Nephron progenitor cell (in vitro differentiated cells): ENCODE results near the gene UROC1.

ENCODE experiments used
- DNase-seq: peaks from one replicate; pipeline ENCODE4 v3.0.0; 2021
- H3K27ac Mint-ChIP-seq: 2 replicates; pipeline ENCODE4 v1.8.0; 2021; ENCODE audit warnings: mild to moderate bottlenecking, moderate library complexity, mixed read lengths
- H3K27me3 Mint-ChIP-seq: 2 replicates; pipeline ENCODE4 v1.8.0; 2021; ENCODE audit warnings: mild to moderate bottlenecking, low read depth, mixed read lengths; ENCODE audit not compliant: poor library complexity
- H3K36me3 Mint-ChIP-seq: 2 replicates; pipeline ENCODE4 v1.8.0; 2021; ENCODE audit warnings: low read depth, mixed read lengths
- H3K4me1 Mint-ChIP-seq: 2 replicates; pipeline ENCODE4 v1.8.0; 2021; ENCODE audit warnings: mixed read lengths
- H3K4me3 Mint-ChIP-seq: 2 replicates; pipeline ENCODE4 v1.8.0; 2021; ENCODE audit warnings: mild to moderate bottlenecking, moderate library complexity, mixed read lengths
- H3K9me3 Mint-ChIP-seq: 2 replicates; pipeline ENCODE4 v1.8.0; 2021; ENCODE audit warnings: mild to moderate bottlenecking, moderate library complexity, mixed read lengths
- CTCF ChIP-seq: fragments of 200-600 bp; sonication (generic); IDR thresholded peaks from 2 replicates; pipeline ENCODE4 v1.5.0; 2021; ENCODE audit warnings: antibody characterized with exemption

UROC1 gene

GRCh38 chr3:126499401-126499800 is 18.2 kb downstream of the UROC1 start:
- H3K9me3 Mint-ChIP-seq = no peaks in the 10 kb centered on the region
- no peak overlapping the region for H3K4me3 Mint-ChIP-seq
- H3K36me3 Mint-ChIP-seq = no peaks in the 10 kb centered on the region
- H3K27me3 Mint-ChIP-seq = peaks cover 8% of the 10 kb centered on the region
- no peak for TF ChIP-seq CTCF
- peaks cover 13% of the 10 kb centered on the region for H3K4me1 Mint-ChIP-seq
- H3K27ac Mint-ChIP-seq = no peak overlapping the region
- no peak for DNase-seq

- TF ChIP-seq CTCF = no peak
- H3K27me3 Mint-ChIP-seq = peaks cover 3% of the 10 kb centered on the region
- H3K36me3 Mint-ChIP-seq = no peaks in the 10 kb centered on the region
- H3K4me1 Mint-ChIP-seq = peaks cover 13% of the 10 kb centered on the region
- DNase-seq = no peak
- H3K27ac Mint-ChIP-seq = no peak overlapping the region
- H3K9me3 Mint-ChIP-seq = no peaks in the 10 kb centered on the region
- no peak overlapping the region for H3K4me3 Mint-ChIP-seq
These were observed 18.6 kb downstream of the UROC1 start for GRCh38 chr3:126498929-126499328.

GRCh38 chr3:126498461-126498860 is 19.1 kb downstream of the UROC1 start:
- H3K9me3 Mint-ChIP-seq = no peaks in the 10 kb centered on the region
- no peaks in the 10 kb centered on the region for H3K36me3 Mint-ChIP-seq
- H3K4me3 Mint-ChIP-seq = no peak overlapping the region
- H3K27ac Mint-ChIP-seq = no peak overlapping the region
- no peak for DNase-seq
- H3K27me3 Mint-ChIP-seq = peaks cover 4% of the 10 kb centered on the region
- no peak for TF ChIP-seq CTCF
- peaks cover 13% of the 10 kb centered on the region for H3K4me1 Mint-ChIP-seq

- peaks cover 17% of the 10 kb centered on the region for H3K4me1 Mint-ChIP-seq
- H3K27ac Mint-ChIP-seq = no peak overlapping the region
- no peaks in the 10 kb centered on the region for H3K9me3 Mint-ChIP-seq
- H3K4me3 Mint-ChIP-seq = no peak overlapping the region
- H3K27me3 Mint-ChIP-seq = peaks cover 9% of the 10 kb centered on the region
- no peak for DNase-seq
- no peaks in the 10 kb centered on the region for H3K36me3 Mint-ChIP-seq
- TF ChIP-seq CTCF = no peak
These were observed 19.6 kb downstream of the UROC1 start for GRCh38 chr3:126497956-126498355.

GRCh38 chr3:126496894-126497850 is 20.4 kb downstream of the UROC1 start:
- Mint-ChIP-seq H3K27me3 (peaks cover 11% of the 10 kb centered on the region), H3K9me3 (no peaks in the 10 kb centered on the region), H3K36me3 (no peaks in the 10 kb centered on the region), H3K4me1 (peaks cover 17% of the 10 kb centered on the region), H3K4me3 (no peak overlapping the region), H3K27ac (peak overlapping the region; percentile 51)
- TF ChIP-seq CTCF = no peak
- DNase-seq = no peak

GRCh38 chr3:126495786-126496185 is 21.8 kb downstream of the UROC1 start:
- no peaks in the 10 kb centered on the region for H3K9me3 Mint-ChIP-seq
- H3K27ac Mint-ChIP-seq = no peak overlapping the region
- DNase-seq = no peak
- H3K36me3 Mint-ChIP-seq = no peaks in the 10 kb centered on the region
- H3K4me1 Mint-ChIP-seq = peaks cover 17% of the 10 kb centered on the region
- TF ChIP-seq CTCF = no peak
- peaks cover 21% of the 10 kb centered on the region for H3K27me3 Mint-ChIP-seq
- no peak overlapping the region for H3K4me3 Mint-ChIP-seq
